Tibial nerve (tissue), 4 donors: ENCODE measurements around the gene RPA3. TPM values are rescaled to one million over a fixed set of nuclear protein-coding genes. Genes with fewer than 3 reads are reported as not detected.

Experiments
- DNase-seq, 2 donors: peaks; one replicate each; pipeline ENCODE4 v3.0.0-alpha.2; 2019; ENCODE audit warnings: low spot score in 2 of 2
- H3K27ac ChIP-seq, 4 donors: fragments of 200-600 bp; sonication (generic) in 3 of 4; one replicate each; pipeline ENCODE4 v1.5.1; 2017 to 2019; ENCODE audit warnings: mild to moderate bottlenecking in 1 of 4
- H3K27me3 ChIP-seq, 2 donors: fragments of 200-600 bp; sonication (generic) in 1 of 2; one replicate each; pipeline versions ENCODE4 v1.5.1 to v1.6.0; 2017 to 2019
- H3K36me3 ChIP-seq, 3 donors: fragments of 200-600 bp; sonication (generic); one replicate each; pipeline ENCODE4 v1.5.1; 2018 to 2019
- H3K4me1 ChIP-seq, 4 donors: fragments of 200-600 bp; sonication (generic) in 3 of 4; one replicate each; pipeline ENCODE4 v1.5.1; 2017 to 2019
- H3K4me3 ChIP-seq, 4 donors: fragments of 200-600 bp; sonication (generic) in 3 of 4; one replicate each; pipeline ENCODE4 v1.5.1; 2017 to 2019; ENCODE audit warnings: mild to moderate bottlenecking in 1 of 4, moderate library complexity in 1 of 4
- H3K9me3 ChIP-seq, 4 donors: fragments of 200-600 bp; sonication (generic) in 3 of 4; one replicate each; pipeline ENCODE4 v1.5.1; 2017 to 2019
- EP300 ChIP-seq, 2 donors: sonication (generic); formaldehyde crosslinking; IDR thresholded peaks; one replicate each; pipeline ENCODE4 v1.6.1; 2017; ENCODE audit warnings: antibody characterized with exemption in 2 of 2, mild to moderate bottlenecking in 1 of 2
- POLR2A ChIP-seq, 2 donors: fragments of 450-650 bp; IDR thresholded peaks; one replicate each; pipeline ENCODE4 v1.6.1; 2017; ENCODE audit warnings: antibody characterized with exemption in 2 of 2, mild to moderate bottlenecking in 2 of 2, moderate library complexity in 2 of 2
- WGBS, 2 donors: methylation state at CpG; one replicate each; pipeline ENCODE4 v1.1.5; 2018; 5-methylcytosine and 5-hydroxymethylcytosine counted together
- total RNA-seq, 4 donors: library from RNA; depleted of rRNA; stranded (reverse); fragments of >200 nt; gene quantifications; one replicate each; pipeline ENCODE4 v1.1.0, GENCODE V29; 2016
- TF ChIP-seq, protein P1 (sequence below), 5 experiments: fragments of 200-600 bp in 3 of 5; fragments of 450-650 bp in 2 of 5; sonication (generic) in 3 of 5; IDR thresholded peaks; one replicate each; pipeline ENCODE4 v1.5.1; 2016 to 2019; ENCODE audit warnings: antibody characterized with exemption in 5 of 5, mild to moderate bottlenecking in 3 of 5, moderate library complexity in 2 of 5

The RPA3 gene
- total RNA-seq, 4 donors from 2014 or later: 14.4 to 21.9 (median 19.2) TPM

DNA sequence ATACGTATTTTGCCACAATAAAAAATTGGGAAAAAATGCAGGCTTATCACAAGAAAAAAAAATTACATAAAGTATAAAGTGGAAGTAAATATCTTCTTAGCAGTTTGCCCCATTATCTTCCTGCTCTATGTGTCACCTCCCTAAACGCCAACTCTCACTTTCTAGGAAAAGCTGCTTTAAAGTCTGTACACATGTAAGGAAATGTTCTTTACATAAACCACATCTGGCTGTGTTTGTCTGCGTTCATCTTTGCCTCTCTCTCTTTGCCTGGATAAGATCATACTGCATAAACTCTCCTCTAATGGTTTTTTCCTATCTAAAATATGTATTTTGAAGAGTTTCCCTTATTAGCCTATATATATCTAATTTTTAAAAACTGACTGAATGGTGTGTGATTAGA is 100.9 kb downstream of the RPA3 start:
- 67 to 70% methylated on average over 3 of the region's 3 CpGs for WGBS, 2 donors
- Histone ChIP-seq H3K9me3 (no peaks in the 10 kb centered on the region), H3K27me3 (no peaks in the 10 kb centered on the region), H3K36me3 (no peaks in the 10 kb centered on the region), H3K4me3 (no peak overlapping the region), H3K27ac (no peak overlapping the region), H3K4me1 (no peaks in the 10 kb centered on the region)
- no peak for DNase-seq
- no peak for TF ChIP-seq POLR2A (IDR thresholded peaks at IDR 0.05)

- Histone ChIP-seq H3K9me3 (no peaks in the 10 kb centered on the region), H3K36me3 (peaks cover 0 to 3% (median 0%) of the 10 kb centered on the region in 3 donors), H3K4me3 (no peak overlapping the region), H3K27me3 (no peaks in the 10 kb centered on the region), H3K4me1 (no peaks in the 10 kb centered on the region), H3K27ac (no peak overlapping the region)
- WGBS, 2 donors: 76 to 84% methylated on average over 4 of the region's 4 CpGs
- no peak for DNase-seq
- TF ChIP-seq POLR2A (IDR thresholded peaks at IDR 0.05) (no peak), EP300 (IDR thresholded peaks at IDR 0.05) (no peak)
- TF ChIP-seq, protein P1, sequence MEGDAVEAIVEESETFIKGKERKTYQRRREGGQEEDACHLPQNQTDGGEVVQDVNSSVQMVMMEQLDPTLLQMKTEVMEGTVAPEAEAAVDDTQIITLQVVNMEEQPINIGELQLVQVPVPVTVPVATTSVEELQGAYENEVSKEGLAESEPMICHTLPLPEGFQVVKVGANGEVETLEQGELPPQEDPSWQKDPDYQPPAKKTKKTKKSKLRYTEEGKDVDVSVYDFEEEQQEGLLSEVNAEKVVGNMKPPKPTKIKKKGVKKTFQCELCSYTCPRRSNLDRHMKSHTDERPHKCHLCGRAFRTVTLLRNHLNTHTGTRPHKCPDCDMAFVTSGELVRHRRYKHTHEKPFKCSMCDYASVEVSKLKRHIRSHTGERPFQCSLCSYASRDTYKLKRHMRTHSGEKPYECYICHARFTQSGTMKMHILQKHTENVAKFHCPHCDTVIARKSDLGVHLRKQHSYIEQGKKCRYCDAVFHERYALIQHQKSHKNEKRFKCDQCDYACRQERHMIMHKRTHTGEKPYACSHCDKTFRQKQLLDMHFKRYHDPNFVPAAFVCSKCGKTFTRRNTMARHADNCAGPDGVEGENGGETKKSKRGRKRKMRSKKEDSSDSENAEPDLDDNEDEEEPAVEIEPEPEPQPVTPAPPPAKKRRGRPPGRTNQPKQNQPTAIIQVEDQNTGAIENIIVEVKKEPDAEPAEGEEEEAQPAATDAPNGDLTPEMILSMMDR (IDR thresholded peaks at IDR 0.05): no peak
Measured at GRCh38 chr7:7614018-7614741, 104.2 kb downstream of the RPA3 start.

GRCh38 chr7:7613210-7613609 is 105.2 kb downstream of the RPA3 start:
- DNase-seq: no peak

DNA sequence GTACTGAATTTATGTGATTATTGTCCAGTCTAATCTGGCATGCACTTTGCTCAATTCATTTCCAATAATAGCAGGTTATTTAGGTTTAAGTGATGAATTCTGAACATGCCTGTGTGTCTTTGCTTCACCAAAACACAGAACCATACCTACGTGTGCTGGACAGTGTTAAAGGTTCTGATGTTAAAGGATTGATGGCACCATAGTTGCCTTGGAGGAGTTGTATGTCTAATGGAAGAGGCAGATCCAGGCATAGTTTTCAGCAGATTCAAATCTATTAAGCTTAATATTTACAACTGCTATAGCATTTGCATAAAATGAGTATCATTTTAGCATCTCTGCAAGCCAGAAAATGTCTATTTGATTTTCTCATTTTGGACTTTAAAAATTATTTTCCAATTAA is 105.9 kb downstream of the RPA3 start:
- Histone ChIP-seq H3K4me3 (no peak overlapping the region), H3K27ac (no peak overlapping the region), H3K27me3 (no peaks in the 10 kb centered on the region), H3K36me3 (peaks cover 0 to 9% (median 0%) of the 10 kb centered on the region in 3 donors), H3K4me1 (no peaks in the 10 kb centered on the region), H3K9me3 (no peaks in the 10 kb centered on the region)
- TF ChIP-seq POLR2A (IDR thresholded peaks at IDR 0.05): no peak
- TF ChIP-seq, protein P1 (IDR thresholded peaks at IDR 0.05): no peak
- no peak for TF ChIP-seq EP300 (IDR thresholded peaks at IDR 0.05)
- no peak for DNase-seq
- WGBS, 2 donors: 87 to 94% methylated on average over 1 of the region's 1 CpG

More at GRCh38 chr7:7613210-7613609, 105.2 kb downstream of the RPA3 start:
- Histone ChIP-seq H3K27ac (no peak overlapping the region), H3K36me3 (peaks cover 0 to 5% (median 0%) of the 10 kb centered on the region in 3 donors), H3K4me1 (no peaks in the 10 kb centered on the region), H3K9me3 (no peaks in the 10 kb centered on the region), H3K4me3 (no peak overlapping the region), H3K27me3 (no peaks in the 10 kb centered on the region)
- TF ChIP-seq POLR2A (IDR thresholded peaks at IDR 0.05) (no peak), EP300 (IDR thresholded peaks at IDR 0.05) (no peak)
- TF ChIP-seq, protein P1 (IDR thresholded peaks at IDR 0.05): no peak
- WGBS, 2 donors: 89 to 94% methylated on average over 1 of the region's 1 CpG

DNA sequence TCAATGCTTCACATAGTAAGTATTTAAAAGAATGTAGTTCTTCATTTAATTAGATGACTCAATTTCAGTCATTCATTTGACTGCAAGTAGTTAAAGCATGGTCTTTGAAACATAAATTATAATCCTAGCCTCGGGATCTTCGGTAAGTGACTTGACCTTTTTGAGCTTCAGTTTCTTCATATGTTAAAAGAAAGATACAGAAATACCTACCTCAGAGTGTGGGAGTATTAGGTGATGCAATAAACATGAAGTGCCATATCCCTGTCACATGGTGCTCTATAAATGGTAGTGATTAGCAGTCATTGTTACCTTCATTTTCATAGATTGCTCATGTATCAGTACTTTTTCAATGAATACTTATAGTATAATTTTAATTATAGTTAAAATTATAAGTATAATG is 109.1 kb downstream of the RPA3 start:
- peaks cover 0 to 17% (median 2%) of the 10 kb centered on the region in 3 donors for H3K36me3 ChIP-seq
- H3K27ac ChIP-seq: no peak overlapping the region
- H3K9me3 ChIP-seq: no peaks in the 10 kb centered on the region
- H3K4me1 ChIP-seq: no peaks in the 10 kb centered on the region
- no peak for DNase-seq
- no peak overlapping the region for H3K4me3 ChIP-seq
- H3K27me3 ChIP-seq: no peaks in the 10 kb centered on the region
- WGBS, 2 donors: 64 to 85% methylated on average over 2 of the region's 2 CpGs
- TF ChIP-seq EP300 (IDR thresholded peaks at IDR 0.05) (no peak), POLR2A (IDR thresholded peaks at IDR 0.05) (no peak)
- TF ChIP-seq, protein P1 (IDR thresholded peaks at IDR 0.05): no peak
